Measurements from ENCODE around the gene MRTFB. TPM values are rescaled to one million over a fixed set of nuclear protein-coding genes. Genes with fewer than 3 reads are reported as not detected.

The MRTFB gene
- total and polyA plus RNA-seq, 8 donors = 4.3 to 81.6 (median 22.4) TPM

GRCh38 chr16:14291286-14291685 lies 220.2 kb downstream of the MRTFB start:
- Histone ChIP-seq H3K27ac (no peak overlapping the region), H3K27me3 (no peaks in the 10 kb centered on the region), H3K4me3 (no peak overlapping the region), H3K4me1 (peaks cover 0 to 14% (median 3%) of the 10 kb centered on the region in 4 donors), H3K9me3 (peaks cover 0 to 20% (median 13%) of the 10 kb centered on the region in 4 donors), H3K36me3 (no peaks in the 10 kb centered on the region)
- intact Hi-C loops (cut with DNase I; ENCODE audit: low total_unique reads) = no loop called here
- 76 to 83% (median 80%) methylated on average over 8 of the region's 8 CpGs for WGBS, 5 donors
- DNase-seq = peak in 1 of 2 donors; percentile 17
- no peak for TF ChIP-seq POLR2A (IDR thresholded peaks at IDR 0.05)
- TF ChIP-seq, protein P1, sequence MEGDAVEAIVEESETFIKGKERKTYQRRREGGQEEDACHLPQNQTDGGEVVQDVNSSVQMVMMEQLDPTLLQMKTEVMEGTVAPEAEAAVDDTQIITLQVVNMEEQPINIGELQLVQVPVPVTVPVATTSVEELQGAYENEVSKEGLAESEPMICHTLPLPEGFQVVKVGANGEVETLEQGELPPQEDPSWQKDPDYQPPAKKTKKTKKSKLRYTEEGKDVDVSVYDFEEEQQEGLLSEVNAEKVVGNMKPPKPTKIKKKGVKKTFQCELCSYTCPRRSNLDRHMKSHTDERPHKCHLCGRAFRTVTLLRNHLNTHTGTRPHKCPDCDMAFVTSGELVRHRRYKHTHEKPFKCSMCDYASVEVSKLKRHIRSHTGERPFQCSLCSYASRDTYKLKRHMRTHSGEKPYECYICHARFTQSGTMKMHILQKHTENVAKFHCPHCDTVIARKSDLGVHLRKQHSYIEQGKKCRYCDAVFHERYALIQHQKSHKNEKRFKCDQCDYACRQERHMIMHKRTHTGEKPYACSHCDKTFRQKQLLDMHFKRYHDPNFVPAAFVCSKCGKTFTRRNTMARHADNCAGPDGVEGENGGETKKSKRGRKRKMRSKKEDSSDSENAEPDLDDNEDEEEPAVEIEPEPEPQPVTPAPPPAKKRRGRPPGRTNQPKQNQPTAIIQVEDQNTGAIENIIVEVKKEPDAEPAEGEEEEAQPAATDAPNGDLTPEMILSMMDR (IDR thresholded peaks at IDR 0.05) = no peak
- TF ChIP-seq POLR2AphosphoS5 (IDR thresholded peaks at IDR 0.05) = no peak
- no peak for TF ChIP-seq EP300 (IDR thresholded peaks at IDR 0.05)

GRCh38 chr16:14292051-14292825 lies 221.1 kb downstream of the MRTFB start:
- intact Hi-C loops (cut with DNase I; ENCODE audit: low total_unique reads) = no loop called here
- Histone ChIP-seq H3K9me3 (peaks cover 0 to 20% (median 13%) of the 10 kb centered on the region in 4 donors), H3K4me1 (peaks cover 0 to 8% (median 0%) of the 10 kb centered on the region in 4 donors), H3K27ac (no peak overlapping the region), H3K27me3 (no peaks in the 10 kb centered on the region), H3K4me3 (no peak overlapping the region), H3K36me3 (no peaks in the 10 kb centered on the region)
- DNase-seq = peak in 1 of 2 donors; percentile 11
- TF ChIP-seq, protein P1 (IDR thresholded peaks at IDR 0.05) = no peak
- TF ChIP-seq POLR2AphosphoS5 (IDR thresholded peaks at IDR 0.05) (no peak), EP300 (IDR thresholded peaks at IDR 0.05) (no peak), POLR2A (IDR thresholded peaks at IDR 0.05) (no peak)
- WGBS, 5 donors = 85 to 90% (median 89%) methylated on average over 10 of the region's 10 CpGs

- Histone ChIP-seq H3K4me3 (no peak overlapping the region), H3K27ac (no peak overlapping the region), H3K27me3 (peaks cover 0 to 6% (median 0%) of the 10 kb centered on the region in 3 donors), H3K36me3 (no peaks in the 10 kb centered on the region), H3K9me3 (no peaks in the 10 kb centered on the region), H3K4me1 (peaks cover 7 to 14% (median 8%) of the 10 kb centered on the region in 4 donors)
- 82 to 97% (median 95%) methylated on average over 3 of the region's 3 CpGs for WGBS, 5 donors
- no peak for TF ChIP-seq POLR2AphosphoS5 (IDR thresholded peaks at IDR 0.05)
- TF ChIP-seq, protein P1 (IDR thresholded peaks at IDR 0.05) = no peak
- no peak for TF ChIP-seq POLR2A (IDR thresholded peaks at IDR 0.05)
- TF ChIP-seq EP300 (IDR thresholded peaks at IDR 0.05) = no peak
- intact Hi-C loops (cut with DNase I; ENCODE audit: low total_unique reads) = loop anchor here (5.0 kb wide), 1 partner anchor 236 kb away; no protein-coding TSS in a partner anchor
- DNase-seq = no peak
These were observed 225.5 kb downstream of the MRTFB start for GRCh38 chr16:14296663-14297062.

DNA sequence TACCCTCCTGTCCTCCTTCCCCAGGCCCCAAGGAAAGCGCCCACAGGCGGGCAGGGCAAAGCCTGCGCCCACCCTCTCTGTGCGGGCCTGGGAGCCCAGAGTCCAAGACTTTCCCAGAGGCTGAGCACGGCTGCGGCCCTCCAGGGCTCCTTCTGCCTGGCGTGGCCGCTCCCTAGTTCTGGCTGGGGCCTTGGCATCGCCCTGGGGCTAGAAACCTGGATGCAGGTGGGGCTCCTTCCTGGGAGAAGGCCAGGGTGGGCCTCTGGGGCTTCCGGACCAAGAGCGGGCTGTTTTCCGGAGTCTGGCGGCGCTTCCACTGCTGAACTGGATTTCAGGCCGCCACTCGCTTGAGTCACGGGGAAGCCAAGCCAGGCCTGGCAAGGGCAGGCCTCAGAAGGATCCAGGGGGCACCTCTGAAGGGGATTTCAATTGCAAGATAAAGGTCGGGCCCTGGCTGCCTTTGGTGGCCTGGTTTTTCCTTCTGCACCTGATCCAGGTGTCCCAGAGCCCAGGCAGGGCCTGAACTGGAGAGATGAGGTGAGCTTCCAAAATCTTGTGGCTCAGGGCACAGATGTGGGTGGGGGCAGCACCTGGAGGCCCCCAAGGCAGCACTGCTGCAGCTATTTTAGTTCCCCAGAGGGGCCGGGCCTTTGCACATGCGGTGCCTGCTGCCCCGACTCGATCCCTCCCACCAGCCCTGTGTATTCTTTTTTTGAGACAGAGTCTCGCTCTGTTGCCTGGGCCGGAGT lies 227.4 kb downstream of the MRTFB start:
- TF ChIP-seq, protein P1 (IDR thresholded peaks at IDR 0.05) = no peak
- TF ChIP-seq EP300 (IDR thresholded peaks at IDR 0.05) (no peak), POLR2AphosphoS5 (IDR thresholded peaks at IDR 0.05) (no peak), POLR2A (IDR thresholded peaks at IDR 0.05) (no peak)
- Histone ChIP-seq H3K36me3 (no peaks in the 10 kb centered on the region), H3K9me3 (no peaks in the 10 kb centered on the region), H3K4me1 (peaks cover 15 to 25% (median 19%) of the 10 kb centered on the region in 4 donors), H3K4me3 (no peak overlapping the region), H3K27ac (no peak overlapping the region), H3K27me3 (peaks cover 0 to 23% (median 0%) of the 10 kb centered on the region in 3 donors)
- intact Hi-C loops (cut with DNase I; ENCODE audit: low total_unique reads) = loop anchor here (5.0 kb wide), 1 partner anchor 234 kb away; no protein-coding TSS in a partner anchor
- no peak for DNase-seq
- WGBS, 5 donors = 92 to 96% (median 95%) methylated on average over 10 to 24 of the region's 24 CpGs

Measured in stomach (tissue), 9 donors.